ENCODE results near the gene C15orf40.

GRCh38 chr15:83036253-83036652 lies 24.8 kb upstream of the C15orf40 start:
- TF ChIP-seq CTCF (IDR thresholded peaks at IDR 0.05) (no peak), POLR2AphosphoS5 (IDR thresholded peaks at IDR 0.05) (no peak), POLR2A (IDR thresholded peaks at IDR 0.05; ENCODE audit: low read depth) (no peak), EP300 (IDR thresholded peaks at IDR 0.05) (no peak)
